SJSA1 (cell line): ENCODE results near the gene PCMT1. TPM values are rescaled to one million over a fixed set of nuclear protein-coding genes. Genes with fewer than 3 reads are reported as not detected.
"Not testable (repeated sequence)": the region's sequence is repeated elsewhere in the genome, so short reads cannot be mapped to it uniquely, and the experiment has no call there.

Experiments used
- DNase-seq, 2 experiments: peaks; one replicate each; pipeline ENCODE4 v3.0.0-alpha.2; 2015 to 2020; ENCODE audit warnings: low spot score in 2 of 2, low read depth in 1 of 2
- H3K27ac ChIP-seq: fragments of 250-450 bp; sonication (Bioruptor Pico); 2 replicates; pipeline ENCODE4 v1.5.1; 2020; ENCODE audit warnings: mild to moderate bottlenecking, moderate library complexity
- H3K27me3 ChIP-seq: fragments of 250-450 bp; sonication (Bioruptor Pico); replicated peaks from 2 replicates; pipeline ENCODE4 v1.5.1; 2020; ENCODE audit warnings: mild to moderate bottlenecking, moderate library complexity
- H3K36me3 ChIP-seq: fragments of 250-450 bp; sonication (Bioruptor Pico); 2 replicates; pipeline ENCODE4 v1.5.1; 2020; ENCODE audit warnings: mild to moderate bottlenecking
- H3K4me1 ChIP-seq: fragments of 250-450 bp; sonication (Bioruptor Pico); replicated peaks from 2 replicates; pipeline ENCODE4 v1.6.1; 2021; ENCODE audit warnings: mild to moderate bottlenecking
- H3K4me3 ChIP-seq: fragments of 250-450 bp; sonication (Bioruptor Pico); 2 replicates; pipeline ENCODE4 v1.5.1; 2020; ENCODE audit warnings: mild to moderate bottlenecking
- H3K9me3 ChIP-seq: fragments of 250-450 bp; sonication (Bioruptor Pico); replicated peaks from 2 replicates; pipeline ENCODE4 v1.5.1; 2020; ENCODE audit warnings: mild to moderate bottlenecking
- total RNA-seq: library from RNA; depleted of rRNA; stranded (reverse); fragments of >200 nt; shearing (Covaris generic); gene quantifications from 2 replicates; pipeline ENCODE4 v1.2.3, GENCODE V29; 2014

PCMT1 gene
- total RNA-seq, 1 experiment from 2014 or later, result 199 TPM

GRCh38 chr6:149843051-149843633 lies 93.6 kb downstream of the PCMT1 start:
- no peak for DNase-seq
- peaks cover 53% of the 10 kb centered on the region for H3K4me1 ChIP-seq
- H3K4me3 ChIP-seq, result no peak overlapping the region
- H3K9me3 ChIP-seq, result no peaks in the 10 kb centered on the region
- peaks cover 48% of the 10 kb centered on the region for H3K36me3 ChIP-seq
- no peak overlapping the region for H3K27ac ChIP-seq
- no peaks in the 10 kb centered on the region for H3K27me3 ChIP-seq

DNA sequence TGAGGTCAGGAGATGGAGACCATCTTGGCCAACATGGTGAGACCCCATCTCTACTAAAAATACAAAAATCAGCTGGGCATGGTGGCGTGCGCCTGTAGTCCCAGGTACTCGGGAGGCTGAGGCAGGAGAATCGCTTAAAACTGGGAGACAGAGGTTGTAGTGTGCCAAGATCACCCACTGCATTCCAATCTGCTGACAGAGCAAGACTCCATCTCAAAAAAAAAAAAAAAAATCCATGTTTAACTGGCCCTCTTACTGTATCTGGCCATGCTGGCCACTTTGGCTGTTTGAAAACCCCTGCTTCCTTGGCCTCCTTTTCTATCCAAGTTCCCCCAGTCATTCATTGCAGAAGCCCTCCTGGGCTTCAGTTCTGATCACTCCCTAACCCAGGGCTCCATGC lies 94.5 kb downstream of the PCMT1 start:
- not testable (repeated sequence) for H3K27ac ChIP-seq, H3K4me3 ChIP-seq, H3K9me3 ChIP-seq, H3K27me3 ChIP-seq
- DNase-seq, result peak in 1 of 2 experiments; percentile 52
- peaks cover 52% of the 10 kb centered on the region for H3K36me3 ChIP-seq
- peaks cover 57% of the 10 kb centered on the region for H3K4me1 ChIP-seq

GRCh38 chr6:149844480-149844879 lies 94.9 kb downstream of the PCMT1 start:
- H3K36me3 ChIP-seq, result peaks cover 52% of the 10 kb centered on the region
- peaks cover 57% of the 10 kb centered on the region for H3K4me1 ChIP-seq

DNA sequence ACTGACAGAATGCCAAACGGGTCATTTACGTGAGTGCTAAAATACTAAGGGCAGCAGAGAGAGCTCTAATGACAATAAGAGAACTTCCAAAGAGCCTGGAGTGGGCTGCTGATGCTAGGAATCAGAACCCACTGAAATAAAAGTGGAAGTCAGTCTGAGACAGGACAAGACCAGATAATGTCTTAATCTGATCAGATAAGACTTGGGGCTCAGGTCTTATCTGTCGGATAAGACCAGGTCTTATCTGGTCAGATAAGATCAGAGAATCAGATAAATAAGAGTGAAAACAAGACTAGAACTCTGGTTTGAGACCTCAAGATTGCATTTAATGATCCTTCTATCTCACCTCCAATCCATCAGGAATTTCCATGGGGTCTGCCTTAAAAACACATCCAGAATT lies 96.0 kb downstream of the PCMT1 start:
- peaks cover 47% of the 10 kb centered on the region for H3K36me3 ChIP-seq
- no peak for DNase-seq
- H3K27ac ChIP-seq, result no peak overlapping the region
- H3K4me3 ChIP-seq, result no peak overlapping the region
- H3K4me1 ChIP-seq, result peaks cover 49% of the 10 kb centered on the region
- H3K27me3 ChIP-seq, result no peaks in the 10 kb centered on the region
- no peaks in the 10 kb centered on the region for H3K9me3 ChIP-seq

More at GRCh38 chr6:149844480-149844879, 94.9 kb downstream of the PCMT1 start:
- H3K27ac ChIP-seq, result no peak overlapping the region
- no peaks in the 10 kb centered on the region for H3K9me3 ChIP-seq
- DNase-seq, result no peak
- no peaks in the 10 kb centered on the region for H3K27me3 ChIP-seq
- H3K4me3 ChIP-seq, result no peak overlapping the region

GRCh38 chr6:149846321-149846720 lies 96.8 kb downstream of the PCMT1 start:
- Histone ChIP-seq H3K27ac (peak overlapping the region; percentile 21; the same call in 1 of the 2 replicates), H3K27me3 (no peaks in the 10 kb centered on the region), H3K9me3 (no peaks in the 10 kb centered on the region), H3K36me3 (peaks cover 51% of the 10 kb centered on the region), H3K4me1 (peaks cover 45% of the 10 kb centered on the region), H3K4me3 (no peak overlapping the region)
- peak; percentile 35 to 67 for DNase-seq

- DNase-seq, result no peak
- peaks cover 58% of the 10 kb centered on the region for H3K4me1 ChIP-seq
- H3K27ac ChIP-seq, result peak overlapping the region; percentile 54
- H3K36me3 ChIP-seq, result peaks cover 47% of the 10 kb centered on the region
- no peak overlapping the region for H3K4me3 ChIP-seq
- no peaks in the 10 kb centered on the region for H3K9me3 ChIP-seq
- no peaks in the 10 kb centered on the region for H3K27me3 ChIP-seq
These were observed 98.4 kb downstream of the PCMT1 start for GRCh38 chr6:149847939-149848267.

DNA sequence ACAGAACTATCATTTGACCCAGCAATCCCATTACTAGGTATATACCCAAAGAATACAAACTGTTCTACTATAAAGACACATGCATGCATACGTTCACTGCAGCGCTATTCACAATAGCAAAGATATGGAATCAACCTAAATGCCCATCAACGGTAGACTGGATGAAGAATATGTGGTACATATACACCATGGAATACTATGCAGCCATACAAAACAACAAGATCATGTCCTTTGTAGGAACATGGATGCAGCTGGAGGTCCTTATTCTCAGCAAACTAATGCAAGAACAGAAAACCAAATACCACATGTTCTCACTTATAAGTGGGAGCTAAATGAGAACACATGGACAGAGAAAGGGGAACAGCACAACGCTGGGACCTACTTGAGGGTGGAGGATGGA lies 98.8 kb downstream of the PCMT1 start:
- H3K27me3 ChIP-seq, H3K9me3 ChIP-seq, H3K4me3 ChIP-seq, DNase-seq: not testable (repeated sequence)
- peaks cover 62% of the 10 kb centered on the region for H3K4me1 ChIP-seq
- H3K36me3 ChIP-seq, result peaks cover 44% of the 10 kb centered on the region
- H3K27ac ChIP-seq, result peak overlapping the region; percentile 54

DNA sequence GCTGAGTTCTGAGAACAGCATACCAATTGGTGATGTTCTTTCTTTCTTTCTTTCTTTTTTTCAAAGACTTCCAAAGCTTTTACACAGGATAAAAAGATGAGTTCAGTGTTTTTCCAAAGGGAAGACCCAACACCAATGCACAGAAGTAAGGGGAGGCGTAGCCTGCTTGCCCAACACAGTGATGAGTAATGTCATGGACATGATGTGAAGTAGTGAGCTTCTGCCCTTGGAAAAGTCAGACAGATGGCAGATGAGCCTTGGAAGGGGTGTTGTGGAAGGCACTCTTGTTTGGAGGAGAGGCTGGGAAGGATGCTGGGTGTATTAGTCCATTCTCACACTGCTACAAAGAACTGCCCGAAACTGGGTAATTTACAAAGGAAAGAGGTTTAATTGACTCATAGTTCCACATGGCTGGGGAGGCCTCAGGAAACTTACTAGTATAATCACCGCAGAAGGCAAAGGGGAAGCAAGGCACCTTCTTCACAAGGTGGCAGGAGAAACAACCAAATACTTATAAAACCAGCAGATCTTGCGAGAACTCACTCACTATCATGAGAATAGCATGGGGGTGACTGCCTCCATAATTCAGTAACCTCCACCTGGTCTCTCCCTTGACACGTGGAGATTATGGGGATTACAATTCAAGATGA lies 102.0 kb downstream of the PCMT1 start:
- H3K27me3 ChIP-seq, result no peaks in the 10 kb centered on the region
- H3K27ac ChIP-seq, result peak overlapping the region; percentile 98
- H3K9me3 ChIP-seq, result no peaks in the 10 kb centered on the region
- H3K36me3 ChIP-seq, result peaks cover 33% of the 10 kb centered on the region
- no peak for DNase-seq
- H3K4me3 ChIP-seq, result no peak overlapping the region
- H3K4me1 ChIP-seq, result peaks cover 73% of the 10 kb centered on the region

DNA sequence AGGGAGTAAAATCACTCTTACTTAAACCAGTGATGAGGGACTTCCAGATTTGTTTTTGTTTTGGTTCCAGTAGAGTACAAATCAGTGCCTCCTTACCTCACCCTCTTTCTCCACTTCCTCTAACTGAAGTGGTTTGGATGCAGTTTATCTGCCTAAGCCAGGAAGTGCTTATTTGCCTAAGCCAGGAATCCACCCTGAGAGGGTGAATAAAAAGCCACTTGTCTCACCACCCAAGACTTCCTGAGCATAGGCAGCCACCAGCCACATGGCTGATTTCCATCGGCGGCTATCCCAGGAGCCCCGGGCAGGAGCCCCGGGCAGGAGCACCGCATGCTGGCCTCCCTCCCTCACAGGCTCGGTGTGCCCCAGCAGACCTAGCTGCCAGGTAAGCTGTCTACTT lies 102.6 kb downstream of the PCMT1 start:
- Histone ChIP-seq H3K4me1 (peaks cover 73% of the 10 kb centered on the region), H3K4me3 (peak overlapping the region; percentile 14), H3K27ac (peak overlapping the region; percentile 98), H3K36me3 (peaks cover 31% of the 10 kb centered on the region), H3K9me3 (no peaks in the 10 kb centered on the region), H3K27me3 (no peaks in the 10 kb centered on the region)
- DNase-seq, result peak; percentile 70 to 72

DNA sequence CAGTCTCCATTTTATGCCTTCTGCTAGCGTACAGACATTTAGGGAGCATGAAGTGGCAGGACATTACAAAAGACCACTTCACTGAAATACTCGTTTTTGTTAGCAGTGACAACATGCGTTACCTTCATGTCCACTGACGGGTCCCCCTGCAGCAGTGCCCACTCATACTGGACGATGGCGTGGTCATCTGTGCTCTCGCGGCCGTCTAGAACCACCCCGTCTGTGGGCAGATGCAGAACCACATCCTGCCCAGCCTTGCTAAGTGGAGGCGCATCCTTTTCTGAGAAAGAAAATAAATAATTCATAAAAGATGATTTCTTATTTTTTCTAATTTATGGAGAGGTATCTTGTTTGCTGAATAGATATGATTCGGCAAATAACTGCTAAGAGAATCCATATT lies 103.3 kb downstream of the PCMT1 start:
- Histone ChIP-seq H3K9me3 (no peaks in the 10 kb centered on the region), H3K36me3 (peaks cover 30% of the 10 kb centered on the region), H3K4me1 (peaks cover 71% of the 10 kb centered on the region), H3K27ac (peak overlapping the region; percentile 98), H3K4me3 (peak overlapping the region; percentile 14; the same call in 1 of the 2 replicates), H3K27me3 (no peaks in the 10 kb centered on the region)
- no peak for DNase-seq

- H3K4me3 ChIP-seq, DNase-seq, H3K27me3 ChIP-seq, H3K9me3 ChIP-seq: not testable (repeated sequence)
- peaks cover 74% of the 10 kb centered on the region for H3K4me1 ChIP-seq
- peaks cover 25% of the 10 kb centered on the region for H3K36me3 ChIP-seq
- peak overlapping the region; percentile 98 for H3K27ac ChIP-seq
These were observed 104.5 kb downstream of the PCMT1 start for GRCh38 chr6:149854017-149854416.

GRCh38 chr6:149854532-149854931 lies 105.0 kb downstream of the PCMT1 start:
- no peaks in the 10 kb centered on the region for H3K27me3 ChIP-seq
- no peak overlapping the region for H3K4me3 ChIP-seq
- peaks cover 25% of the 10 kb centered on the region for H3K36me3 ChIP-seq
- H3K27ac ChIP-seq, result peak overlapping the region; percentile 98
- no peaks in the 10 kb centered on the region for H3K9me3 ChIP-seq
- peaks cover 78% of the 10 kb centered on the region for H3K4me1 ChIP-seq
- peak in 1 of 2 experiments; percentile 63 for DNase-seq

DNA sequence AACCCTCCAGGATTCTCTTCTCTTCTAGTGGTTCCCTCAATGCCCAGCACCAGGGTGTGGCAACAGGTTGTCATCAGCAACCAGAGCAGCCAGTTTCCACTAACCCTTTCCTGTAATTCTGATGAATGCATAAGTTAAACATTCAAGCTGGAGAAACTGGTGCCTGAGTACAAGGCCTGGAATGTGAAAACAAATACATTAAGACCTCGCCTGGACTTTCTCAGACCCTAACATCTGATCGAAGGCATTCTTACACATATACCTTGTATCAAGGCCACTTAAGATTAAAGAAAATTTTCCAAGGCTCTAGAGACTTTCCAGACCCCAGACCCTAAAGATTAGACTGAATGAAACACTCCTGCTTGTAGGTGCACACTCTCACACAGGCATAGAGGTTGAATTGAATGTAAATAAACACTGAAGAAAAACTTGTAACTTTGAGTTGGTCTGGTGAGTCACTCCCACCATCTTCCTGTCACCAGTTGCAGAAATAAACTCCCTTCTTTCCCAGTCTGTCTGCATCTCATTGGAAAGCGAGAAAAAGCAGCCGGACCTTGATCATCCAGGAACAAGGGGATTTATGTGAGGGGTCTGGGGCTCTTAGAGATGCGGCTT lies 105.6 kb downstream of the PCMT1 start:
- DNase-seq, result peak; percentile 84 to 96
- H3K4me1 ChIP-seq, result peaks cover 84% of the 10 kb centered on the region
- no peaks in the 10 kb centered on the region for H3K9me3 ChIP-seq
- peak overlapping the region; percentile 98 for H3K27ac ChIP-seq
- H3K4me3 ChIP-seq, result peak overlapping the region; percentile 28
- H3K36me3 ChIP-seq, result peaks cover 24% of the 10 kb centered on the region
- no peaks in the 10 kb centered on the region for H3K27me3 ChIP-seq

- H3K9me3 ChIP-seq, result no peaks in the 10 kb centered on the region
- H3K27ac ChIP-seq, result peak overlapping the region; percentile 98
- peaks cover 90% of the 10 kb centered on the region for H3K4me1 ChIP-seq
- H3K4me3 ChIP-seq, result peak overlapping the region; percentile 28
- H3K27me3 ChIP-seq, result no peaks in the 10 kb centered on the region
- H3K36me3 ChIP-seq, result peaks cover 22% of the 10 kb centered on the region
- DNase-seq, result no peak
These were observed 106.2 kb downstream of the PCMT1 start for GRCh38 chr6:149855741-149856140.
